ENCODE results near the gene KRTAP1-1. TPM values are rescaled to one million over a fixed set of nuclear protein-coding genes. Genes with fewer than 3 reads are reported as not detected.
"Not testable (repeated sequence)": the region's sequence is repeated elsewhere in the genome, so short reads cannot be mapped to it uniquely, and the experiment has no call there.

KRTAP1-1 gene
- polyA plus RNA-seq, 2 of the 4 experiments (the other 2 are of a cell fraction) = not detected

DNA sequence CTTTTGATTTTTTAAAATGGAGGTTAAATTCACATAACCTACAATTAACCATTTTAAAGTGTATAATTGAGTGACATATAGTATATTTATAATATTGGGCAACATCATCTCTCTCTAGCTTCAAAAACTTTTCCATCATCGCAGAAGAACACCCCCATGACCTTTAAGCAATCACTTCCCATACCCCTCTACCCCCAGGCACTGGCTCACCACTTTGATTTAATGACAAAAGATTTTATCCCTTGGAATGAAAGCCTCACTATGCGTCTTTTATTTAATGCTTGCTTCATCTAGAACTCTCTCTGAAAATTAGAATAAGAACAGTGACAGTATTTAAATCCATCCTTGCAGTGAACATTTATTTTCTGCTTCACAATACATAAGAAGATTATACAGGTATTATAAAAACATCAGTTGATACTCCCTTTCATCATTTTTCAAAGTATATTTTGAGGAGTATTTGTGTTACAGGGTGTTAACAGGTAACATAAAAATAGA lies 3.3 kb downstream of the KRTAP1-1 start:
- peaks cover 6% of the 10 kb centered on the region; the same call in 1 of the 3 replicates for H3K9me3 ChIP-seq
- no peak overlapping the region for H3K4me2 ChIP-seq
- TF ChIP-seq MAFK (IDR thresholded peaks at IDR 0.05; ENCODE audit: partially characterized antibody) (no peak), FOXS1 (CRISPR knock-in tag; IDR thresholded peaks at IDR 0.05) (no peak), REST (IDR thresholded peaks at IDR 0.05) (no peak), TFCP2L1 (CRISPR knock-in tag; IDR thresholded peaks at IDR 0.05) (no peak), RARB (CRISPR knock-in tag; IDR thresholded peaks at IDR 0.05) (no peak), EHF (CRISPR knock-in tag; IDR thresholded peaks at IDR 0.05) (no peak), HEYL (CRISPR knock-in tag; IDR thresholded peaks at IDR 0.05) (no peak), KDM5A (IDR thresholded peaks at IDR 0.05) (no peak), MYC (IDR thresholded peaks at IDR 0.05; ENCODE audit: borderline replicate concordance, low read length) (no peak), HOXA7 (CRISPR knock-in tag; IDR thresholded peaks at IDR 0.05) (no peak), GATA3 (IDR thresholded peaks at IDR 0.05; ENCODE audit: borderline replicate concordance) (no peak), HES2 (IDR thresholded peaks at IDR 0.05) (no peak), ZC3H11A (IDR thresholded peaks at IDR 0.05) (no peak), NFE2L2 (conservative IDR thresholded peaks at IDR 0.05; ENCODE audit: low read length) (no peak), HOXB13 (CRISPR knock-in tag; IDR thresholded peaks at IDR 0.05; ENCODE audit: low read depth) (no peak), ZFP36 (IDR thresholded peaks at IDR 0.05; ENCODE audit: borderline replicate concordance, partially characterized antibody) (no peak), CEBPB (IDR thresholded peaks at IDR 0.05) (no peak)
- TF ChIP-seq, protein P1, sequence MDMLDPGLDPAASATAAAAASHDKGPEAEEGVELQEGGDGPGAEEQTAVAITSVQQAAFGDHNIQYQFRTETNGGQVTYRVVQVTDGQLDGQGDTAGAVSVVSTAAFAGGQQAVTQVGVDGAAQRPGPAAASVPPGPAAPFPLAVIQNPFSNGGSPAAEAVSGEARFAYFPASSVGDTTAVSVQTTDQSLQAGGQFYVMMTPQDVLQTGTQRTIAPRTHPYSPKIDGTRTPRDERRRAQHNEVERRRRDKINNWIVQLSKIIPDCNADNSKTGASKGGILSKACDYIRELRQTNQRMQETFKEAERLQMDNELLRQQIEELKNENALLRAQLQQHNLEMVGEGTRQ (IDR thresholded peaks at IDR 0.05) = no peak
- TF ChIP-seq, protein P2, sequence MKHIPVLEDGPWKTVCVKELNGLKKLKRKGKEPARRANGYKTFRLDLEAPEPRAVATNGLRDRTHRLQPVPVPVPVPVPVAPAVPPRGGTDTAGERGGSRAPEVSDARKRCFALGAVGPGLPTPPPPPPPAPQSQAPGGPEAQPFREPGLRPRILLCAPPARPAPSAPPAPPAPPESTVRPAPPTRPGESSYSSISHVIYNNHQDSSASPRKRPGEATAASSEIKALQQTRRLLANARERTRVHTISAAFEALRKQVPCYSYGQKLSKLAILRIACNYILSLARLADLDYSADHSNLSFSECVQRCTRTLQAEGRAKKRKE (CRISPR knock-in tag; IDR thresholded peaks at IDR 0.05; ENCODE audit: low read depth) = no peak
- CTCF ChIA-PET = interaction anchor here (0.7 to 2.1 kb wide), 2 partner anchors 129 to 291 kb away, joined by 3 to 6 read pairs; no protein-coding TSS in a partner anchor
- DNase-seq (ENCODE audit: low read depth in 1 of 2, low spot score in 1 of 2) (no peak), FAIRE-seq (no peak), ATAC-seq (no peak)
- POLR2A ChIA-PET = no interaction called here
- H3K27ac ChIP-seq = no peak overlapping the region
- no peaks in the 10 kb centered on the region for H3K4me1 ChIP-seq
- H3K4me3 ChIP-seq = no peak overlapping the region
- WGBS (ENCODE audit: missing lambda C conversion rate) = 69% methylated on average over 2 of the region's 2 CpGs

DNA sequence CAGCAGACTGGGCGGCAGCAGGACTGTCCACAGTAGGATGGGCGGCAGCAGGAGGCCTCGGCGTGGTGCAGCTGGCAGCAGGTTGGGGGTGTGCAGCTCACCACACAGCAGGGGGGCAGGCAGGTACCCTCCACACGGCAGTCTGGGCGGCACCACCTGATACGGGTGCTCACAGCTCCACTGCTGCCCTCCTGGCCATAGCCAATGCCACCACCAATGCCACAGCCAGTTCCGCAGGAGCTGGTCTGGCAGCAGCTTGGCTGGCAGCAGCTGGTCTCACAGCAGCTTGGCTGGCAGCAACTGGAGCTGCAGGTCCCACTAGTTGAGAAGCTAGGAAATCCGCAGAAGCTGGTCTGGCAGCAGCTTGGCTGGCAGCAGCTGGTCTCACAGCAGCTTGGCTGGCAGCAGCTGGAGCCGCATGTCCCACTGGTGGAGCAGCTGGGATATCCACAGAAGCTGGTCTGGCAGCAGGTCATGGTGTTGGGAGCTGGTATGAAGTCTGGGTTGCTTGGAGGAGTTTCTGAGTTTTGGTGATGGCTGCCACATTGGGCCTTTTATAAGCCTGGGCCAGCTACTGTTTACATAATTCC lies 6.8 kb downstream of the KRTAP1-1 start, which contains the start of gene KRTAP1-3:
TSS of gene KRTAP1-3 (minus strand) at position 529 of the 590 bp plus-strand sequence. CDS start at position 476, 53 bp downstream.
- H3K4me2 ChIP-seq, ATAC-seq: not testable (repeated sequence)
- 82% methylated on average over 8 of the region's 10 CpGs for WGBS (ENCODE audit: missing lambda C conversion rate)

More for the DNA sequence above, 6.8 kb downstream of the KRTAP1-1 start, which contains the start of gene KRTAP1-3:
- FAIRE-seq; H3K9me3 ChIP-seq; DNase-seq (ENCODE audit: low read depth in 1 of 2, low spot score in 1 of 2); H3K4me1 ChIP-seq; POLR2A ChIA-PET; H3K4me3 ChIP-seq; H3K27ac ChIP-seq; CTCF ChIA-PET: not testable (repeated sequence)

Data from A549 (cell line).